HL-60 (cell line): ENCODE measurements around the gene ETFA.

Experiments used
- DNase-seq, 2 experiments: peaks; one replicate each; pipeline ENCODE4 v3.0.0-alpha.2; 2010 to 2020; ENCODE audit warnings: low read depth in 1 of 2, low spot score in 1 of 2
- H3K27ac ChIP-seq: fragments of 250-450 bp; sonication (Bioruptor Pico); replicated peaks from 2 replicates; pipeline ENCODE4 v1.5.1; 2020; ENCODE audit warnings: mild to moderate bottlenecking, moderate library complexity
- H3K27me3 ChIP-seq: fragments of 250-450 bp; sonication (Bioruptor Pico); 2 replicates; pipeline ENCODE4 v1.5.1; 2021; ENCODE audit warnings: mild to moderate bottlenecking, moderate library complexity; ENCODE audit not compliant: insufficient read depth, poor library complexity, severe bottlenecking
- H3K4me3 ChIP-seq: replicated peaks from 2 replicates; pipeline ENCODE4 v1.5.1; 2011; ENCODE audit warnings: mild to moderate bottlenecking, control low read depth, low read length; ENCODE audit not compliant: insufficient read depth
- GABPA ChIP-seq: IDR thresholded peaks from 2 replicates; pipeline ENCODE4 v1.6.1; 2012; ENCODE audit warnings: low read depth
- POLR2AphosphoS5 ChIP-seq: IDR thresholded peaks from 2 replicates; pipeline ENCODE4 v1.6.1; 2012; ENCODE audit warnings: low read depth
- SPI1 ChIP-seq: IDR thresholded peaks from 2 replicates; pipeline ENCODE4 v1.6.1; 2012; ENCODE audit warnings: low read depth, mild to moderate bottlenecking, borderline replicate concordance
- long read RNA-seq: library from polyadenylated mRNA; unstranded; transcript quantifications from one replicate; pipeline ENCODE4 v2.0.0, GENCODE V29; 2020
- TF ChIP-seq, protein P1 (sequence below): IDR thresholded peaks from one replicate; pipeline ENCODE4 v1.5.1; 2011; ENCODE audit warnings: low read length, control low read depth, inconsistent platforms; ENCODE audit not compliant: insufficient read depth
- TF ChIP-seq, protein P2 (sequence below): IDR thresholded peaks from 2 replicates; pipeline ENCODE4 v1.6.1; 2012; ENCODE audit warnings: low read depth; ENCODE audit not compliant: insufficient replicate concordance

ETFA gene
- long read RNA-seq, transcript ETFA-202 (11 exons, 1,346 nt) = minor isoform, 59 of 630 reads
- long read RNA-seq, transcript ETFA-203 (12 exons, 2,287 nt) = major isoform, 428 of 630 reads
- long read RNA-seq, partial matches to known transcripts = 53 of 630 reads
- long read RNA-seq, other reads (novel, unspliced or antisense) = 82 of 630 reads

DNA sequence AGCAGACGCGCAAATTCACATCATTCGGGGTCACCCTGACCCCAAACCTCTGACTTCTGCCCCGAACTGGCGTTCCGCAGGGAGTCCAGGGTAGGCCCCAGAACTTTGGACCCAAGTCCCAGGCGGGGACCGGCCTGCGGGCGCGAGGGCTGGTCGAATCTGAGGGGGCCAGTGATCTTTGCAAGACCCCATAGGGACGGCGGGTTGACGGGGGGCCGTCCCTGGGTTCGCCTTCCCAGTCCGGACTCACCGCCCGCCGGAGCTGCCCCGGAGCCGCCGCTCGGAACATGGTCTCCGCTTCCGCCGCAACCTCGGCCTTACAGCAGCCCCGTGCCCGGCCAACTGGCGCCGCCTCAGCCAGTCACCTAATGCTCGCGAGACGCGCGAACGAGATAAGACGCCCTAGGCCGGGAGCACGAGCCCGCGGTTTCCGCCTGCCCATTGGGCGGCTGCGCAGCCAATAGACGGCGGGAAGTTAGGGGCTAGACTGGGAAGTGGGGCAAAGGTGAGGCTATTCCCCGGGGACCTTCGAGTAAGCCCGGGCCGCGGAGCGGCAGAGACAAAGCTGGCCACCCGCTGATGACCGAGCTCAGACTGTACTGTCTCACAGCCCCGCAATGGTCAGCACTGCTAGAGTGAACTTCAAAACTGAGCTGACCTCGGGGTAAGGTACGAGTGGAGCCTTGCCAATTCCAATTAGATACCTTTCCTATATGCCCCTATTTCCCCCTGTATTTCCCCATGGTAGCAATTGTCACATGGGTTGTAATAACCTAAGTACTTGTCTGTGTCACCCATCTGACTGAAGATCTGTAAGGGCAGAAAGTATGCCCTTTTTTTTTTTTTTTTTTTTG lies at the start of gene ETFA:
Gene ETFA, minus strand, starts transcription at position 370 of the 854 bp plus-strand sequence. Its CDS starts 81 bp downstream, at position 289.
- Histone ChIP-seq H3K27me3 (no peaks in the 10 kb centered on the region), H3K4me3 (peak within 1 kb of the TSS; percentile 92), H3K27ac (peak within 1 kb of the TSS; percentile 93)
- TF ChIP-seq, protein P1, sequence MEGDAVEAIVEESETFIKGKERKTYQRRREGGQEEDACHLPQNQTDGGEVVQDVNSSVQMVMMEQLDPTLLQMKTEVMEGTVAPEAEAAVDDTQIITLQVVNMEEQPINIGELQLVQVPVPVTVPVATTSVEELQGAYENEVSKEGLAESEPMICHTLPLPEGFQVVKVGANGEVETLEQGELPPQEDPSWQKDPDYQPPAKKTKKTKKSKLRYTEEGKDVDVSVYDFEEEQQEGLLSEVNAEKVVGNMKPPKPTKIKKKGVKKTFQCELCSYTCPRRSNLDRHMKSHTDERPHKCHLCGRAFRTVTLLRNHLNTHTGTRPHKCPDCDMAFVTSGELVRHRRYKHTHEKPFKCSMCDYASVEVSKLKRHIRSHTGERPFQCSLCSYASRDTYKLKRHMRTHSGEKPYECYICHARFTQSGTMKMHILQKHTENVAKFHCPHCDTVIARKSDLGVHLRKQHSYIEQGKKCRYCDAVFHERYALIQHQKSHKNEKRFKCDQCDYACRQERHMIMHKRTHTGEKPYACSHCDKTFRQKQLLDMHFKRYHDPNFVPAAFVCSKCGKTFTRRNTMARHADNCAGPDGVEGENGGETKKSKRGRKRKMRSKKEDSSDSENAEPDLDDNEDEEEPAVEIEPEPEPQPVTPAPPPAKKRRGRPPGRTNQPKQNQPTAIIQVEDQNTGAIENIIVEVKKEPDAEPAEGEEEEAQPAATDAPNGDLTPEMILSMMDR = no peak
- TF ChIP-seq POLR2AphosphoS5 = peak; percentile 93
- TF ChIP-seq, protein P2, sequence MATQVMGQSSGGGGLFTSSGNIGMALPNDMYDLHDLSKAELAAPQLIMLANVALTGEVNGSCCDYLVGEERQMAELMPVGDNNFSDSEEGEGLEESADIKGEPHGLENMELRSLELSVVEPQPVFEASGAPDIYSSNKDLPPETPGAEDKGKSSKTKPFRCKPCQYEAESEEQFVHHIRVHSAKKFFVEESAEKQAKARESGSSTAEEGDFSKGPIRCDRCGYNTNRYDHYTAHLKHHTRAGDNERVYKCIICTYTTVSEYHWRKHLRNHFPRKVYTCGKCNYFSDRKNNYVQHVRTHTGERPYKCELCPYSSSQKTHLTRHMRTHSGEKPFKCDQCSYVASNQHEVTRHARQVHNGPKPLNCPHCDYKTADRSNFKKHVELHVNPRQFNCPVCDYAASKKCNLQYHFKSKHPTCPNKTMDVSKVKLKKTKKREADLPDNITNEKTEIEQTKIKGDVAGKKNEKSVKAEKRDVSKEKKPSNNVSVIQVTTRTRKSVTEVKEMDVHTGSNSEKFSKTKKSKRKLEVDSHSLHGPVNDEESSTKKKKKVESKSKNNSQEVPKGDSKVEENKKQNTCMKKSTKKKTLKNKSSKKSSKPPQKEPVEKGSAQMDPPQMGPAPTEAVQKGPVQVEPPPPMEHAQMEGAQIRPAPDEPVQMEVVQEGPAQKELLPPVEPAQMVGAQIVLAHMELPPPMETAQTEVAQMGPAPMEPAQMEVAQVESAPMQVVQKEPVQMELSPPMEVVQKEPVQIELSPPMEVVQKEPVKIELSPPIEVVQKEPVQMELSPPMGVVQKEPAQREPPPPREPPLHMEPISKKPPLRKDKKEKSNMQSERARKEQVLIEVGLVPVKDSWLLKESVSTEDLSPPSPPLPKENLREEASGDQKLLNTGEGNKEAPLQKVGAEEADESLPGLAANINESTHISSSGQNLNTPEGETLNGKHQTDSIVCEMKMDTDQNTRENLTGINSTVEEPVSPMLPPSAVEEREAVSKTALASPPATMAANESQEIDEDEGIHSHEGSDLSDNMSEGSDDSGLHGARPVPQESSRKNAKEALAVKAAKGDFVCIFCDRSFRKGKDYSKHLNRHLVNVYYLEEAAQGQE = peak; percentile 38
- TF ChIP-seq SPI1 = peak; percentile 45; the same call in 1 of the 2 replicates
- no peak for TF ChIP-seq GABPA
- DNase-seq = peak; percentile 90 to 98

DNA sequence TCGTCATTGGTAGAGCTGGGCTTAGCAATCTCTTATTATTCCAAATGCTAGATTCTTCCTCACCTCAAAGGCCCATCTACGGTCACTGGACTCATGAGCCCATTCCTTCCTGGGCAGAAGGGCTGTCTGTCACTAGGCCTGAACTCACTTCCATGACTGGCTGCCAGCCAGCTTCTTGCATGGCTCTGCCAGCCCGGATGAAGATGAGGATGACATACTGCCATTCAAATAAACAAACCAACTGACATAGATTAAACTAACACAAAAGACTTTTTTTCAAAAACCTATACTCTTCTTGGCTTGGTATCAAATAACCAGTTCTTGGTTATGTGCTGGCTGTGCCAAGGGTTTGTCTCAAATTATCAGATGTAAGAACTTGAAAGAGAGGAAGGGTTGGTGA lies 49.1 kb upstream of the ETFA start:
- Histone ChIP-seq H3K27ac (no peak overlapping the region), H3K27me3 (no peaks in the 10 kb centered on the region), H3K4me3 (no peak overlapping the region)
- TF ChIP-seq, protein P1 = no peak
- TF ChIP-seq GABPA (no peak), SPI1 (no peak), POLR2AphosphoS5 (no peak)
- TF ChIP-seq, protein P2 = no peak
- no peak for DNase-seq

DNA sequence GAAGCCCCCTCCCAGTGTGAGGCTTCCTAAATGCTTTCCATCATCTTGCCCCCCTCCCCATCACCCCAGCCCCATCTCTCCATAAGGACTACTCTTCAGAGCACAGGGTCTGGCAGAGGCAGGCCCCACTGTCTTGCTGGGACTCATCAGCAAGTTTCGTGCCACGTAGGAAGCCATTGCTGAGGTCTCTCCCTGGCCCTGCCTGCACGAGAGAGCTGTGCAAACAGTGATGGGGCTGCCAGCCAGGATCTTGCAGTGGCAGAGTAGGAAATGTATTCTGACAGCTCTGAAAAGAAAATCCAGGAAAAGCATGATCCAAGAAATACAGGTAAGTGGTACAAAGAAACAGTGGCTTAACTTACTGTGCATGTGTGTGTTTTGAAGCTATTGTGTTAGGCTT lies 47.9 kb upstream of the ETFA start:
- DNase-seq = no peak
- H3K27ac ChIP-seq = no peak overlapping the region
- TF ChIP-seq SPI1 (no peak), GABPA (no peak), POLR2AphosphoS5 (no peak)
- TF ChIP-seq, protein P2 = no peak
- TF ChIP-seq, protein P1 = no peak
- no peaks in the 10 kb centered on the region for H3K27me3 ChIP-seq
- H3K4me3 ChIP-seq = no peak overlapping the region
